HK-2 (cell line): Measurements from ENCODE around the gene PLEKHM3.
"Not testable (repeated sequence)": the region's sequence is repeated elsewhere in the genome, so short reads cannot be mapped to it uniquely, and the experiment has no call there.

Experiments
- DNase-seq: peaks from one replicate; pipeline ENCODE4 v3.0.0-alpha.2; 2018; ENCODE audit not compliant: unreplicated experiment

PLEKHM3 gene

GRCh38 chr2:207951734-207952470 is 73.4 kb downstream of the PLEKHM3 start:
- DNase-seq = no peak

- no peak for DNase-seq
These were observed 74.6 kb downstream of the PLEKHM3 start for GRCh38 chr2:207950761-207951114.

- DNase-seq = no peak
These were observed 75.1 kb downstream of the PLEKHM3 start for GRCh38 chr2:207950063-207950760.

DNA sequence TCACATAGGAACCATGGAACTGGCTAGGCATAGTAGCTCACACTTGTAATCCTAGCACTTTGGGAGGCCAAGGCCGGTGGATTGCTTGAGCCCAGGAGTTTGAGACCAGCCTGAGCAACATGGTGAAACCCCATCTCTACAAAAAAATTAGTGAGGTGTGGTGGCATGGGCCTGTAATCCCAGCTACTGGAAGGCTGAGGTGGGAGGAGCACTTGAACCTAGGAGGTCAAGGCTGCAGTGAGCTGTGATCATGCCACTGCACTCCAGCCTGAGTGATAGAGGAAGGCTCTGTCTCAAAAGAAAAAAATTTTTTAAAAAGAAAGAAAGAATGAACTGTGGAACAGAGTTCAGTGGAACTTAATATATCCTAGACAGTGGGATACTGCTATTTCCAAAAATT is 76.1 kb downstream of the PLEKHM3 start:
- DNase-seq = not testable (repeated sequence)

GRCh38 chr2:207944979-207945600 is 80.2 kb downstream of the PLEKHM3 start:
- DNase-seq = no peak

- no peak for DNase-seq
These were observed 81.0 kb downstream of the PLEKHM3 start for GRCh38 chr2:207944334-207944733.

GRCh38 chr2:207939342-207940108 is 85.8 kb downstream of the PLEKHM3 start:
- DNase-seq = no peak

- DNase-seq = no peak
These were observed 86.4 kb downstream of the PLEKHM3 start for GRCh38 chr2:207938886-207939285.

DNA sequence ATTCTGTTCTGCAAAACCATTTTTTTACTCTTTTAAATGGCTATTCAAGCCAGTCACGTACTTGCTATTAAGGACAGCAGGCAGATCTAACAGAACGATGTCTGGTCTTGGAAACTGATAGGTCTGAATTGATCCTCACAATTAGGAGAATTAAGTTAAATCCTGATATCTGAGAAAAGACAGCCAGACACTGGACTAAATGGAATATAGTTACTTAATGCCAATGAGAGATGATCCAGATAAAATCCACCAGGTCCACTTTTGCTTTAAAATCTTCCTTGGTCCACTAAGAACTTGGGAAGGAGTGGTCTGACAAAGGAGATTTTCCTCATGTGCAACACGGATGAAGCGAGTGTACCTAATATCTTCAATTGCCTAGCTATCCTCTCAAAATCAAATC is 86.9 kb downstream of the PLEKHM3 start:
- no peak for DNase-seq

DNA sequence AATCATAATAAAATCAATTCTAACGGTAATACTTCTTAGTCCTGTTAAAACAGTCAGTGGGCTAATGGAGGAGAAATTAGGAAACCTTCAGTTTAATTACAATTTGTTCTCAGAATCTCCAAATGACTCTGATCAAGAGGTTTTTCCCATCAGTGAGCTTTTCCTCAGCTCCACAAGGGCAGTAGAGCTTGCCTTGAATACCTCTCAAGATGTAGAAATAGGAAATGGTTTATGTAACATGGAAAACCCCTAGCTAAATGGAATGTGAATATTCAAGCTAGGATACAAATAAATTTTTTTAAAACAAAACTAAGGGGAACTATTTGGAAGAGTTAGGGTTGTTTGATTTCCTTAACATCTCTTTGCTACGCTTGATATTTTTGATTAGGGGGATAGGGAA is 87.5 kb downstream of the PLEKHM3 start:
- no peak for DNase-seq

GRCh38 chr2:207937253-207937652 is 88.1 kb downstream of the PLEKHM3 start:
- DNase-seq = peak; percentile 24

GRCh38 chr2:207936380-207936779 is 88.9 kb downstream of the PLEKHM3 start:
- DNase-seq = no peak

GRCh38 chr2:207935991-207936370 is 89.3 kb downstream of the PLEKHM3 start:
- DNase-seq = no peak

- DNase-seq = no peak
These were observed 90.0 kb downstream of the PLEKHM3 start for GRCh38 chr2:207935121-207935990.

DNA sequence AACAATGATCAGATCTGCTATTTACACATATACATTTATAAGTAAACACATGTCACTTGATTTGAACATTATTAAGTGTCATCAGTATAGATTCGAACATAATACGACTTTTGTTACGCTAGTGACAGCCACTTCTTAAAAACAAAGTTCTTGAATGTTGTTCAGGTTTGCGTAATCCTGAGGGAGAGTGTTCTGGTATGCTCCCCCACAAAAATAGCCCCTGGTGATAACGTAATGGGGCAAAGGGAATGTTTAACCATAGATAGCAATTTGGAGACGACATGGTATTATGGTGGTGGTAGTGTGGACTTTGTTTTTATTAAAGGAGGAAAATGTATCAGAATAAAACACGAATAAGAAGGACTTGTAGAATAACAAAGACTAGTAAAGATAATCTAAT is 90.6 kb downstream of the PLEKHM3 start:
- no peak for DNase-seq

GRCh38 chr2:207933396-207934065 is 91.8 kb downstream of the PLEKHM3 start:
- no peak for DNase-seq

DNA sequence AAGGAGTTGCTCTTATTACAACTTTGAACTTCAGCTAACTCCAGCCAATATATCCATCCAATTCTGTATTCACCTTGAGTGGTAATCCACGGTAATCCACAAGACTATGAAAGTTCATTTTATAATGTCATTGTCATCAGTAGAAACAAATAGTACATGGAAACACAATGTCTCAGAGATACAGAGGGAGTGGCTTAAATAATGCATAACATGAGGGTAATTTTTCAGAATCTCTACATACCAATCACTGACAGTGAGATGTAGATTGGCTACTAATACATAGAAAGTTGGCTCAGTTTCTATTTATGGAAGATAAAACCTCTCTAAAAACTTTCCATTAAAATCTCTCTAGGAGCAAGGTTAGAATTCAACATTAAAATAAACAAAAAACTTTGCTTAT is 93.2 kb downstream of the PLEKHM3 start:
- no peak for DNase-seq

DNA sequence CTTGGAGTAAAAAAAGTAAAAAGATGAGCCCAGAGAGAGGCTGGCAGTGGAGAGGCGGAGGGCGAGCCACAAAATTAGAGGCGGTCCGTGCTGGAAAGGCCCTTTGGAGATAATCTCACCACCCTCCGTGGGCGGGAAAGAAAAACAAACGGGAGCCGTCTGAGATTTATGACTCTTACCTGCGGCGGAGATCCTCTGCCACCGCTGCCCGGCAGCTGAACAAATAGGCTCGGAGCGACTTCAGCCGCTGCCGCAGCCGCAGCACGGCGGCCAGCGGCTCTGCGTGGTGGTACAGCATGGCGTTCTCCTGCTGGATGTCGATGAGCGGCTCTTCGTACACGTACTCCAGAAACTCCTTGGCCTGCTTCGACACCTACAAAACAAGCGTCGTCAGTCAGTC is 94.6 kb downstream of the PLEKHM3 start:
- DNase-seq = no peak

DNA sequence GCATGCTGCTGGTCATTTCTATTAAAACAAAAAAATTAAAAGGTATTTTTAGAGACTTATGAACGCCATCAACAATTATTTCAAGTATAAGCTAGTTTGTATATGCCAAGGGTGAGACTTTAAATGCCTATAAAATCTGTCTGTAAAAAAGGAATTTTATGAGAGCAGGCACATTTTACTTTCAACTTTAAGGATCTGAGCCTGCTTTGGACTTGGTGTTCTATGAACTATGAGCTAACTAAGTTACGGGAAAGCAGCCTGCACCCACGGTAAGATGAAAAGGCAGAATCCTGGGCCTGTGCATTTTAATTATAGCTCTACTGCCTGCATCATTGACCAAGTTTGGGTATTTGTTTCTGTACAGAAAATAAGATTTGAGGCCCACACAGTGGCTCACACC is 95.4 kb downstream of the PLEKHM3 start:
- DNase-seq = no peak

- no peak for DNase-seq
These were observed 97.2 kb downstream of the PLEKHM3 start for GRCh38 chr2:207928079-207928478.

- DNase-seq = no peak
These were observed 98.4 kb downstream of the PLEKHM3 start for GRCh38 chr2:207926989-207927300.
